SIG-M5 treated with dmso at 0.1 percent for 504 hours (cell line): ENCODE measurements around the gene GRM4.
"Not testable (repeated sequence)": the region's sequence is repeated elsewhere in the genome, so short reads cannot be mapped to it uniquely, and the experiment has no call there.

Experiments used
- DNase-seq: peaks from one replicate; lab custom pipeline; 2025; ENCODE audit not compliant: unreplicated experiment; lab: John Stamatoyannopoulos, UW

The GRM4 gene

GRCh38 chr6:34047913-34048867, 97.7 kb downstream of the GRM4 start:
- DNase-seq, result no peak

GRCh38 chr6:34046617-34047016, 99.3 kb downstream of the GRM4 start:
- no peak for DNase-seq

GRCh38 chr6:34045771-34046170, 100.1 kb downstream of the GRM4 start:
- no peak for DNase-seq

GRCh38 chr6:34044945-34045595, 100.8 kb downstream of the GRM4 start:
- DNase-seq, result no peak

GRCh38 chr6:34043359-34043758, 102.5 kb downstream of the GRM4 start:
- DNase-seq, result no peak

GRCh38 chr6:34041998-34042397, 103.9 kb downstream of the GRM4 start:
- DNase-seq, result not testable (repeated sequence)

- DNase-seq, result no peak
Measured at GRCh38 chr6:34041385-34041784, 104.5 kb downstream of the GRM4 start.

- DNase-seq, result no peak
Measured at GRCh38 chr6:34039943-34040342, 105.9 kb downstream of the GRM4 start.

GRCh38 chr6:34037151-34037550, 108.7 kb downstream of the GRM4 start:
- DNase-seq, result no peak

GRCh38 chr6:34036357-34037069, 109.4 kb downstream of the GRM4 start:
- no peak for DNase-seq

GRCh38 chr6:34035704-34036356, 110.1 kb downstream of the GRM4 start:
- no peak for DNase-seq

GRCh38 chr6:34035161-34035560, 110.7 kb downstream of the GRM4 start:
- DNase-seq, result no peak

GRCh38 chr6:34032856-34033255, 113.0 kb downstream of the GRM4 start:
- DNase-seq, result no peak

GRCh38 chr6:34031625-34032383, 114.1 kb downstream of the GRM4 start:
- no peak for DNase-seq

- no peak for DNase-seq
Measured at GRCh38 chr6:34030831-34031624, 114.9 kb downstream of the GRM4 start.

- DNase-seq, result no peak
Measured at GRCh38 chr6:34029489-34030280, 116.2 kb downstream of the GRM4 start.

- no peak for DNase-seq
Measured at GRCh38 chr6:34028691-34029360, 117.1 kb downstream of the GRM4 start.

GRCh38 chr6:34027939-34028441, 117.9 kb downstream of the GRM4 start:
- no peak for DNase-seq
